OCI-LY1 (cell line): Measurements from ENCODE around the gene TUBB1.

ENCODE experiments used
- H2AFZ ChIP-seq: fragments of 200-600 bp; sonication (generic), shearing (Covaris generic); 2 replicates; pipeline ENCODE4 v1.6.0; 2014; ENCODE audit warnings: antibody characterized with exemption, mild to moderate bottlenecking, low read length
- H3F3A ChIP-seq: fragments of 200-600 bp; sonication (generic), shearing (Covaris generic); 2 replicates; pipeline ENCODE4 v1.6.0; 2014; ENCODE audit warnings: mild to moderate bottlenecking, antibody characterized with exemption, low read length, moderate library complexity; ENCODE audit not compliant: insufficient read depth
- H3K27ac ChIP-seq: fragments of 200-600 bp; sonication (generic); 2 replicates; pipeline ENCODE4 v1.5.1; 2014; ENCODE audit warnings: low read length, mixed run types, mild to moderate bottlenecking, low read depth; ENCODE audit not compliant: poor library complexity, severe bottlenecking
- H3K27me3 ChIP-seq: fragments of 200-600 bp; sonication (generic); 2 replicates; pipeline ENCODE4 v1.6.0; 2014; ENCODE audit warnings: antibody characterized with exemption, mild to moderate bottlenecking, low read length, moderate library complexity; ENCODE audit not compliant: insufficient read depth
- H3K36me3 ChIP-seq: fragments of 200-600 bp; sonication (generic); 2 replicates; pipeline ENCODE4 v1.6.1; 2014; ENCODE audit warnings: mild to moderate bottlenecking, antibody characterized with exemption, low read length, moderate library complexity, mixed read lengths; ENCODE audit not compliant: insufficient read depth
- H3K4me1 ChIP-seq: fragments of 200-600 bp; sonication (generic); 2 replicates; pipeline ENCODE4 v1.5.1; 2014; ENCODE audit warnings: mild to moderate bottlenecking, low read length, moderate library complexity; ENCODE audit not compliant: insufficient read depth, severe bottlenecking
- H3K4me2 ChIP-seq: fragments of 200-600 bp; sonication (generic), shearing (Covaris generic); 2 replicates; pipeline ENCODE4 v1.6.1; 2014; ENCODE audit warnings: low read length
- H3K4me3 ChIP-seq: fragments of 200-600 bp; sonication (generic); 2 replicates; pipeline ENCODE4 v1.5.1; 2014; ENCODE audit warnings: low read length, low read depth, mild to moderate bottlenecking, mixed read lengths; ENCODE audit not compliant: poor library complexity, severe bottlenecking
- H3K79me2 ChIP-seq: fragments of 200-600 bp; shearing (Covaris generic); 2 replicates; pipeline ENCODE4 v1.6.1; 2016; ENCODE audit warnings: mixed run types, low read length, mixed read lengths; ENCODE audit not compliant: insufficient read depth
- H3K9ac ChIP-seq: fragments of 200-600 bp; sonication (generic), shearing (Covaris generic); 2 replicates; pipeline ENCODE4 v1.6.1; 2014; ENCODE audit warnings: mild to moderate bottlenecking, low read length, mixed read lengths
- H3K9me2 ChIP-seq: fragments of 200-600 bp; sonication (generic), shearing (Covaris generic); 2 replicates; pipeline ENCODE4 v1.6.1; 2014; ENCODE audit warnings: low read depth, mild to moderate bottlenecking, low read length, mixed read lengths
- H3K9me3 ChIP-seq: fragments of 200-600 bp; shearing (Covaris generic); 2 replicates; pipeline ENCODE4 v1.6.1; 2014; ENCODE audit warnings: low read length, mixed read lengths
- H4K20me1 ChIP-seq: fragments of 200-600 bp; sonication (generic), shearing (Covaris generic); 2 replicates; pipeline ENCODE4 v1.6.0; 2016; ENCODE audit warnings: mild to moderate bottlenecking, low read length; ENCODE audit not compliant: insufficient read depth
- CTCF ChIP-seq: fragments of 200-600 bp; sonication (generic), shearing (Covaris generic); IDR thresholded peaks from 2 replicates; pipeline ENCODE4 v1.5.1; 2017; ENCODE audit warnings: mild to moderate bottlenecking, antibody characterized with exemption, low read length, moderate library complexity, mixed read lengths
- EZH2 ChIP-seq: fragments of 200-600 bp; sonication (generic), shearing (Covaris generic); IDR thresholded peaks from 2 replicates; pipeline ENCODE4 v1.8.0; 2017; ENCODE audit warnings: borderline replicate concordance, mixed run types, mild to moderate bottlenecking, antibody characterized with exemption, low read length, moderate library complexity, mixed read lengths

Gene TUBB1

GRCh38 chr20:59044796-59045195 lies 25.6 kb downstream of the TUBB1 start:
- Histone ChIP-seq H3K9me2 (no peaks in the 10 kb centered on the region), H3K27me3 (no peaks in the 10 kb centered on the region), H3F3A (no peaks in the 10 kb centered on the region), H3K9me3 (no peaks in the 10 kb centered on the region), H4K20me1 (no peaks in the 10 kb centered on the region), H3K4me3 (no peak overlapping the region), H3K4me2 (no peak overlapping the region), H3K36me3 (peaks cover 17% of the 10 kb centered on the region), H3K27ac (no peak overlapping the region), H2AFZ (no peak overlapping the region), H3K4me1 (peaks cover 36% of the 10 kb centered on the region), H3K79me2 (peaks cover 26% of the 10 kb centered on the region), H3K9ac (no peak overlapping the region)
- TF ChIP-seq EZH2 (no peak), CTCF (no peak)

- H3K36me3 ChIP-seq = no peaks in the 10 kb centered on the region
- no peaks in the 10 kb centered on the region for H4K20me1 ChIP-seq
- no peak overlapping the region for H3K27ac ChIP-seq
- H3K4me3 ChIP-seq = no peak overlapping the region
- no peak for TF ChIP-seq CTCF
- TF ChIP-seq EZH2 = no peak
- no peak overlapping the region for H3K4me2 ChIP-seq
- H3K9ac ChIP-seq = no peak overlapping the region
- H2AFZ ChIP-seq = no peak overlapping the region
- no peaks in the 10 kb centered on the region for H3K27me3 ChIP-seq
- no peaks in the 10 kb centered on the region for H3F3A ChIP-seq
- H3K79me2 ChIP-seq = peaks cover 6% of the 10 kb centered on the region
- peaks cover 15% of the 10 kb centered on the region for H3K4me1 ChIP-seq
- H3K9me2 ChIP-seq = no peaks in the 10 kb centered on the region
- H3K9me3 ChIP-seq = no peaks in the 10 kb centered on the region
These were observed 27.6 kb downstream of the TUBB1 start for GRCh38 chr20:59046862-59047261.

GRCh38 chr20:59047938-59048680 lies 28.9 kb downstream of the TUBB1 start:
- no peak for TF ChIP-seq CTCF
- TF ChIP-seq EZH2 = no peak
- H3K4me2 ChIP-seq = no peak overlapping the region
- H3K27ac ChIP-seq = no peak overlapping the region
- H4K20me1 ChIP-seq = no peaks in the 10 kb centered on the region
- no peaks in the 10 kb centered on the region for H3K27me3 ChIP-seq
- H3K9me2 ChIP-seq = no peaks in the 10 kb centered on the region
- no peaks in the 10 kb centered on the region for H3K36me3 ChIP-seq
- H2AFZ ChIP-seq = no peak overlapping the region
- no peak overlapping the region for H3K4me3 ChIP-seq
- H3F3A ChIP-seq = no peaks in the 10 kb centered on the region
- peaks cover 13% of the 10 kb centered on the region for H3K4me1 ChIP-seq
- no peak overlapping the region for H3K9ac ChIP-seq
- no peaks in the 10 kb centered on the region for H3K79me2 ChIP-seq
- no peaks in the 10 kb centered on the region for H3K9me3 ChIP-seq
